Effector memory CD8-positive, alpha-beta T cell (primary cell): Measurements from ENCODE around the gene QPCTL.
"Not testable (repeated sequence)": the region's sequence is repeated elsewhere in the genome, so short reads cannot be mapped to it uniquely, and the experiment has no call there.

Source experiments
- ATAC-seq: fragments of 150-1000 bp; cut with Tn5 transposase; replicated peaks from 2 replicates; pipeline ENCODE4 v1.10.0; 2021; ENCODE audit warnings: mild to moderate bottlenecking, moderate library complexity
- DNase-seq, 3 experiments: peaks; one replicate each; pipeline ENCODE4 v3.0.0; 2021
- H3K27ac Mint-ChIP-seq, 2 donors: one replicate each; pipeline ENCODE4 v1.8.0; 2022; ENCODE audit warnings: mild to moderate bottlenecking in 2 of 2, mixed read lengths in 2 of 2, moderate library complexity in 2 of 2
- H3K27me3 Mint-ChIP-seq, 2 donors: one replicate each; pipeline ENCODE4 v1.8.0; 2022; ENCODE audit warnings: mixed read lengths in 2 of 2
- H3K36me3 Mint-ChIP-seq: one replicate; pipeline ENCODE4 v1.8.0; 2022; ENCODE audit warnings: mild to moderate bottlenecking, moderate library complexity, mixed read lengths; ENCODE audit not compliant: insufficient read depth
- H3K4me1 Mint-ChIP-seq, 2 donors: one replicate each; pipeline ENCODE4 v1.8.0; 2022; ENCODE audit warnings: low read depth in 2 of 2, mixed read lengths in 2 of 2
- H3K4me3 Mint-ChIP-seq, 2 donors: one replicate each; pipeline ENCODE4 v1.8.0; 2022; ENCODE audit warnings: mild to moderate bottlenecking in 2 of 2, mixed read lengths in 2 of 2, moderate library complexity in 2 of 2
- H3K9me3 Mint-ChIP-seq, 2 donors: one replicate each; pipeline ENCODE4 v1.8.0; 2022; ENCODE audit warnings: mixed read lengths in 2 of 2

Gene QPCTL

GRCh38 chr19:45685045-45685444 is 7.4 kb upstream of the QPCTL start:
- Mint-ChIP-seq H3K36me3 (peaks cover 48% of the 10 kb centered on the region), H3K4me1 (peaks cover 8 to 16% of the 10 kb centered on the region in 2 donors)
- H3K27ac Mint-ChIP-seq, H3K4me3 Mint-ChIP-seq, ATAC-seq, H3K27me3 Mint-ChIP-seq, H3K9me3 Mint-ChIP-seq, DNase-seq: not testable (repeated sequence)

- Mint-ChIP-seq H3K36me3 (peaks cover 59% of the 10 kb centered on the region), H3K27me3 (no peaks in the 10 kb centered on the region), H3K9me3 (no peaks in the 10 kb centered on the region), H3K4me1 (peaks cover 11 to 14% of the 10 kb centered on the region in 2 donors), H3K27ac (no peak overlapping the region), H3K4me3 (no peak overlapping the region)
- ATAC-seq (no peak), DNase-seq (no peak)
Observed at GRCh38 chr19:45687599-45687998, 4.9 kb upstream of the QPCTL start.

GRCh38 chr19:45691516-45692186 is 815 bp upstream of the QPCTL start, which contains the start of gene SNRPD2:
Gene SNRPD2 (minus strand): TSS chr19:45691953. CDS start chr19:45691888, 65 bp downstream.
- no peaks in the 10 kb centered on the region for H3K27me3 Mint-ChIP-seq
- peaks cover 56% of the 10 kb centered on the region for H3K36me3 Mint-ChIP-seq
- peaks cover 11 to 19% of the 10 kb centered on the region in 2 donors for H3K4me1 Mint-ChIP-seq

GRCh38 chr19:45693106-45693788 is 781 bp downstream of the QPCTL start:
- no peaks in the 10 kb centered on the region for H3K9me3 Mint-ChIP-seq
- H3K4me3 Mint-ChIP-seq: peak overlapping the region; percentile 82 to 94
- H3K36me3 Mint-ChIP-seq: peaks cover 54% of the 10 kb centered on the region
- ATAC-seq (no peak), DNase-seq (peak; percentile 64 to 69 (median 67))
- H3K4me1 Mint-ChIP-seq: peaks cover 15 to 18% of the 10 kb centered on the region in 2 donors
- peak overlapping the region; percentile 86 to 91 for H3K27ac Mint-ChIP-seq
- no peaks in the 10 kb centered on the region for H3K27me3 Mint-ChIP-seq

More at GRCh38 chr19:45691516-45692186, 815 bp upstream of the QPCTL start, which contains the start of gene SNRPD2:
- ATAC-seq (peak; percentile 49), DNase-seq (peak; percentile 89 to 92 (median 90))
- H3K27ac Mint-ChIP-seq: peak within 1 kb of the TSS; percentile 86 to 91
- no peaks in the 10 kb centered on the region for H3K9me3 Mint-ChIP-seq
- peak within 1 kb of the TSS; percentile 82 to 94 for H3K4me3 Mint-ChIP-seq

- Mint-ChIP-seq H3K36me3 (peaks cover 19% of the 10 kb centered on the region), H3K27ac (no peak overlapping the region), H3K4me1 (peaks cover 2 to 4% of the 10 kb centered on the region in 2 donors), H3K9me3 (no peaks in the 10 kb centered on the region), H3K27me3 (no peaks in the 10 kb centered on the region), H3K4me3 (no peak overlapping the region)
- DNase-seq (no peak), ATAC-seq (no peak)
Observed at GRCh38 chr19:45701676-45702075, 9.2 kb downstream of the QPCTL start.

- no peak for ATAC-seq
- no peaks in the 10 kb centered on the region for H3K9me3 Mint-ChIP-seq
- H3K27ac Mint-ChIP-seq: no peak overlapping the region
- no peaks in the 10 kb centered on the region for H3K27me3 Mint-ChIP-seq
- peaks cover 0 to 2% of the 10 kb centered on the region in 2 donors for H3K4me1 Mint-ChIP-seq
- DNase-seq: no peak
- H3K4me3 Mint-ChIP-seq: peak overlapping the region in 1 of 2 donors; percentile 40
- H3K36me3 Mint-ChIP-seq: peaks cover 14% of the 10 kb centered on the region
Observed at GRCh38 chr19:45705115-45705514, 12.6 kb downstream of the QPCTL start.

GRCh38 chr19:45705710-45706415 is 13.4 kb downstream of the QPCTL start:
- Mint-ChIP-seq H3K4me1 (peaks cover 4% of the 10 kb centered on the region in 2 donors), H3K27me3 (no peaks in the 10 kb centered on the region), H3K9me3 (no peaks in the 10 kb centered on the region), H3K36me3 (peaks cover 20% of the 10 kb centered on the region), H3K27ac (no peak overlapping the region), H3K4me3 (no peak overlapping the region)
- DNase-seq: no peak
- ATAC-seq: no peak

- Mint-ChIP-seq H3K4me3 (no peak overlapping the region), H3K4me1 (peaks cover 4 to 7% of the 10 kb centered on the region in 2 donors), H3K36me3 (peaks cover 12% of the 10 kb centered on the region), H3K9me3 (no peaks in the 10 kb centered on the region), H3K27me3 (no peaks in the 10 kb centered on the region), H3K27ac (peak overlapping the region in 1 of 2 donors; percentile 49)
- ATAC-seq (no peak), DNase-seq (no peak)
Observed at GRCh38 chr19:45710356-45711130, 18.1 kb downstream of the QPCTL start.

GRCh38 chr19:45711851-45712698 is 19.6 kb downstream of the QPCTL start:
- no peak overlapping the region for H3K27ac Mint-ChIP-seq
- no peak for ATAC-seq
- DNase-seq: no peak
- H3K4me1 Mint-ChIP-seq: peaks cover 18 to 20% of the 10 kb centered on the region in 2 donors
- H3K27me3 Mint-ChIP-seq: no peaks in the 10 kb centered on the region
- peaks cover 15% of the 10 kb centered on the region for H3K36me3 Mint-ChIP-seq
- H3K4me3 Mint-ChIP-seq: no peak overlapping the region
- H3K9me3 Mint-ChIP-seq: no peaks in the 10 kb centered on the region

- Mint-ChIP-seq H3K9me3 (no peaks in the 10 kb centered on the region), H3K4me3 (no peak overlapping the region), H3K36me3 (peaks cover 21% of the 10 kb centered on the region), H3K27ac (no peak overlapping the region), H3K27me3 (no peaks in the 10 kb centered on the region), H3K4me1 (peaks cover 18 to 21% of the 10 kb centered on the region in 2 donors)
- DNase-seq (no peak), ATAC-seq (no peak)
Observed at GRCh38 chr19:45712699-45713067, 20.2 kb downstream of the QPCTL start.

GRCh38 chr19:45713141-45713540 is 20.7 kb downstream of the QPCTL start:
- DNase-seq (no peak), ATAC-seq (no peak)
- peaks cover 18 to 23% of the 10 kb centered on the region in 2 donors for H3K4me1 Mint-ChIP-seq
- H3K27me3 Mint-ChIP-seq: no peaks in the 10 kb centered on the region
- no peak overlapping the region for H3K4me3 Mint-ChIP-seq
- no peaks in the 10 kb centered on the region for H3K9me3 Mint-ChIP-seq
- H3K27ac Mint-ChIP-seq: no peak overlapping the region
- H3K36me3 Mint-ChIP-seq: peaks cover 21% of the 10 kb centered on the region

GRCh38 chr19:45715139-45715538 is 22.7 kb downstream of the QPCTL start:
- H3K4me3 Mint-ChIP-seq: no peak overlapping the region
- no peak for DNase-seq
- peaks cover 23% of the 10 kb centered on the region for H3K36me3 Mint-ChIP-seq
- H3K9me3 Mint-ChIP-seq: no peaks in the 10 kb centered on the region
- H3K4me1 Mint-ChIP-seq: peaks cover 21 to 29% of the 10 kb centered on the region in 2 donors
- no peak for ATAC-seq
- H3K27ac Mint-ChIP-seq: no peak overlapping the region
- H3K27me3 Mint-ChIP-seq: no peaks in the 10 kb centered on the region
